CD4-positive, alpha-beta T cell (primary cell): ENCODE results near the gene MYORG. TPM values are rescaled to one million over a fixed set of nuclear protein-coding genes. Genes with fewer than 3 reads are reported as not detected.
"Not testable (repeated sequence)": the region's sequence is repeated elsewhere in the genome, so short reads cannot be mapped to it uniquely, and the experiment has no call there.

ENCODE experiments used
- ATAC-seq: fragments of 200-7000 bp; cut with Tn5 transposase; one replicate; pipeline ENCODE4 v1.10.0; 2022; ENCODE audit warnings: mild to moderate bottlenecking; ENCODE audit not compliant: poor library complexity
- CTCF ChIA-PET: fragments of 350-600 bp; sonication (Branson Sonifier 250); formaldehyde crosslinking; loops from one replicate; lab custom pipeline; 2021; ENCODE audit warnings: antibody characterized with exemption, inconsistent platforms; lab: Charles Lee
- POLR2A ChIA-PET: fragments of 350-600 bp; sonication (Branson Sonifier 250); formaldehyde crosslinking; loops from one replicate; lab custom pipeline; 2021; ENCODE audit warnings: antibody characterized with exemption, inconsistent platforms; lab: Charles Lee
- DNase-seq, 14 experiments: peaks; one replicate each; pipeline ENCODE4 v3.0.0-alpha.2; 2013 to 2020; ENCODE audit warnings: mixed read lengths in 2 of 14
- H3K27ac ChIP-seq, 2 donors: one replicate each; pipeline versions ENCODE4 v1.5.1 to v1.7.0; 2013; ENCODE audit warnings: low read length in 2 of 2, low read depth in 1 of 2, mild to moderate bottlenecking in 1 of 2
- H3K27me3 ChIP-seq, 2 experiments: 1 replicate in 1 of 2; 2 replicates in 1 of 2; pipeline versions ENCODE4 v1.6.1 to v1.7.0; 2013; ENCODE audit warnings: low read length in 2 of 2, control low read depth in 1 of 2, mild to moderate bottlenecking in 1 of 2, moderate library complexity in 1 of 2; ENCODE audit not compliant: insufficient read depth in 2 of 2, control insufficient read depth in 1 of 2
- H3K36me3 ChIP-seq: one replicate; pipeline ENCODE4 v1.6.1; 2013; ENCODE audit warnings: low read length, control low read depth; ENCODE audit not compliant: insufficient read depth
- H3K4me1 ChIP-seq: one replicate; pipeline ENCODE4 v1.6.1; 2013; ENCODE audit warnings: low read length, control low read depth; ENCODE audit not compliant: insufficient read depth
- H3K4me3 ChIP-seq: one replicate; pipeline ENCODE4 v1.5.1; 2013; ENCODE audit warnings: mild to moderate bottlenecking, low read length, moderate library complexity
- H3K9me3 ChIP-seq, 2 experiments: 1 replicate in 1 of 2; 2 replicates in 1 of 2; pipeline versions ENCODE4 v1.6.1 to v1.7.0; 2013; ENCODE audit warnings: low read length in 2 of 2, mild to moderate bottlenecking in 2 of 2, control low read depth in 1 of 2, moderate library complexity in 1 of 2; ENCODE audit not compliant: control insufficient read depth in 1 of 2, insufficient read depth in 1 of 2
- H3K27ac Mint-ChIP-seq: one replicate; pipeline ENCODE4 v1.8.0; 2020; ENCODE audit warnings: mixed read lengths
- H3K27me3 Mint-ChIP-seq: one replicate; pipeline ENCODE4 v1.8.0; 2021; ENCODE audit warnings: mixed read lengths
- H3K36me3 Mint-ChIP-seq: one replicate; pipeline ENCODE4 v1.8.0; 2021; ENCODE audit warnings: low read depth, mixed read lengths
- H3K4me1 Mint-ChIP-seq: one replicate; pipeline ENCODE4 v1.8.0; 2021; ENCODE audit warnings: low read depth, mixed read lengths
- H3K4me3 Mint-ChIP-seq: one replicate; pipeline ENCODE4 v1.8.0; 2020; ENCODE audit warnings: mild to moderate bottlenecking, mixed read lengths
- H3K9me3 Mint-ChIP-seq: one replicate; pipeline ENCODE4 v1.8.0; 2020; ENCODE audit warnings: mixed read lengths
- CTCF ChIP-seq: fragments of 200-600 bp; IDR thresholded peaks from one replicate; pipeline ENCODE4 v1.8.0; 2022; ENCODE audit warnings: antibody characterized with exemption, mild to moderate bottlenecking
- intact Hi-C, 2 experiments: fragments of 100-400 bp; cut with DNase I in 1 of 2; cut with micrococcal nuclease in 1 of 2; formaldehyde crosslinking; loops; one replicate each; pipeline versions ENCODE4 v1.15.1 to v1.9.0; 2023 to 2025; cut with DNase I, micrococcal nuclease
- total RNA-seq, 174 experiments: library from RNA in 2 of 174; stranded (reverse) in 2 of 174; gene quantifications; one replicate each; pipeline ENCODE4 v1.2.3 and lab custom pipeline; 2021 to 2026

MYORG gene
- total RNA-seq, 2 experiments from 2014 or later: 0.42 to 0.58 TPM

GRCh38 chr9:34370335-34370969 lies 6.2 kb downstream of the MYORG start:
- POLR2A ChIA-PET: interaction anchor here (1.2 kb wide), 1 partner anchor 9 kb away, joined by 5 read pairs; no protein-coding TSS in a partner anchor

GRCh38 chr9:34369636-34370035 lies 7.1 kb downstream of the MYORG start:
- no peak overlapping the region for H3K4me3 ChIP-seq
- Mint-ChIP-seq H3K4me3 (no peak overlapping the region), H3K27ac (no peak overlapping the region), H3K9me3 (no peaks in the 10 kb centered on the region), H3K27me3 (no peaks in the 10 kb centered on the region), H3K36me3 (peaks cover 16% of the 10 kb centered on the region), H3K4me1 (no peaks in the 10 kb centered on the region)
- no peak overlapping the region for H3K27ac ChIP-seq
- ChIA-PET POLR2A (no interaction called here), CTCF (interaction anchor here (0.8 kb wide), 1 partner anchor 35 kb away, joined by 3 read pairs; no protein-coding TSS in a partner anchor)
- H3K27me3 ChIP-seq: no peaks in the 10 kb centered on the region
- DNase-seq (no peak), ATAC-seq (no peak)
- H3K9me3 ChIP-seq: peaks cover 0 to 24% of the 10 kb centered on the region in 2 experiments
- no peak for TF ChIP-seq CTCF
- peaks cover 3% of the 10 kb centered on the region for H3K4me1 ChIP-seq
- H3K36me3 ChIP-seq: peaks cover 2% of the 10 kb centered on the region
- intact Hi-C loops: loop anchor here in 1 of 2 experiments (10.0 kb wide), 2 partner anchors 195 to 355 kb away; partner anchors contain the start of gene UBAP1

More at GRCh38 chr9:34370335-34370969, 6.2 kb downstream of the MYORG start:
- intact Hi-C loops: loop anchor here in 1 of 2 experiments (10.0 kb wide), 2 partner anchors 196 to 356 kb away; partner anchors contain the start of gene UBAP1
- no peaks in the 10 kb centered on the region for H3K27me3 Mint-ChIP-seq
- H3K4me1 ChIP-seq: peaks cover under 1% of the 10 kb centered on the region
- H3K27ac ChIP-seq: no peak overlapping the region
- TF ChIP-seq CTCF: no peak
- H3K9me3 ChIP-seq: peaks cover 0 to 24% of the 10 kb centered on the region in 2 experiments
- peak overlapping the region; percentile 72 for H3K4me3 Mint-ChIP-seq
- H3K36me3 ChIP-seq: peaks cover 2% of the 10 kb centered on the region
- peak; percentile 73 for ATAC-seq
- H3K36me3 Mint-ChIP-seq: peaks cover 16% of the 10 kb centered on the region
- H3K4me1 Mint-ChIP-seq: peaks cover 4% of the 10 kb centered on the region
- no peak overlapping the region for H3K4me3 ChIP-seq
- no peaks in the 10 kb centered on the region for H3K9me3 Mint-ChIP-seq
- H3K27me3 ChIP-seq: no peaks in the 10 kb centered on the region
- H3K27ac Mint-ChIP-seq: peak overlapping the region; percentile 42
- CTCF ChIA-PET: interaction anchor here (0.8 to 1.1 kb wide), 2 partner anchors 9 to 34 kb away, joined by 3 read pairs; no protein-coding TSS in a partner anchor
- DNase-seq: no peak

- H3K9me3 Mint-ChIP-seq, DNase-seq, H3K27me3 ChIP-seq, ATAC-seq, H3K27me3 Mint-ChIP-seq, CTCF ChIA-PET, intact Hi-C loops, H3K4me1 ChIP-seq, H3K4me3 Mint-ChIP-seq, H3K27ac ChIP-seq, H3K4me3 ChIP-seq, H3K27ac Mint-ChIP-seq, POLR2A ChIA-PET, H3K4me1 Mint-ChIP-seq, H3K36me3 ChIP-seq: not testable (repeated sequence)
- H3K36me3 Mint-ChIP-seq: peaks cover 16% of the 10 kb centered on the region
- H3K9me3 ChIP-seq: peaks cover 0 to 24% of the 10 kb centered on the region in 2 experiments
Observed at GRCh38 chr9:34368796-34369195, 7.9 kb downstream of the MYORG start.

- POLR2A ChIA-PET, ATAC-seq, H3K27ac ChIP-seq, H3K4me3 Mint-ChIP-seq, H3K4me3 ChIP-seq, H3K36me3 ChIP-seq, DNase-seq, CTCF ChIA-PET, H3K27me3 ChIP-seq, H3K27me3 Mint-ChIP-seq, intact Hi-C loops, H3K9me3 Mint-ChIP-seq, H3K27ac Mint-ChIP-seq: not testable (repeated sequence)
- Histone ChIP-seq H3K4me1 (peaks cover 14% of the 10 kb centered on the region), H3K9me3 (peaks cover 0 to 24% of the 10 kb centered on the region in 2 experiments)
- Mint-ChIP-seq H3K36me3 (peaks cover 16% of the 10 kb centered on the region), H3K4me1 (peaks cover 16% of the 10 kb centered on the region)
Observed at GRCh38 chr9:34367751-34368410, 8.8 kb downstream of the MYORG start.
